GM21619 (cell line): ENCODE results near the gene C17orf100.
"Not testable (repeated sequence)": the region's sequence is repeated elsewhere in the genome, so short reads cannot be mapped to it uniquely, and the experiment has no call there.

Experiments used
- ATAC-seq: cut with Tn5 transposase; IDR thresholded peaks from one replicate; pipeline ENCODE4 v1.9.1; 2021; ENCODE audit not compliant: unreplicated experiment

C17orf100 gene

DNA sequence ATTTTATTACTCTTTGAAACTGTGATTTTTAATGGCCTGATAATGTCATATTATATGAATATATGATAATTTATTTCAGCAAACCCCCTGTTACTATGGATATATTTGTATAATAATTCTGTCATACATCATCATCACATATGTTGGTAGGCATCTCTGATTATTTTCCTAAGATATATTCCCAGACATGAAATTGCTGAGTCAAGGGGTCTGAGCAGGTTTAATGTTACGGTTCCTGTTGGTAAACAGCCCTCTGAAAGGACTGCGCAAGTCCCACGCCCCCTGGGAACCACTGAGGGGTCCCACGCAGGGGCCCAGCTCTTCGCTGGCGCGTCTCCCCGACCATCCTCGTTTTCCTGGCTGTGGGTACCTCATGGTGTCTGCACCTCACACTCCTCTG lies 37.4 kb downstream of the C17orf100 start:
- no peak for ATAC-seq

DNA sequence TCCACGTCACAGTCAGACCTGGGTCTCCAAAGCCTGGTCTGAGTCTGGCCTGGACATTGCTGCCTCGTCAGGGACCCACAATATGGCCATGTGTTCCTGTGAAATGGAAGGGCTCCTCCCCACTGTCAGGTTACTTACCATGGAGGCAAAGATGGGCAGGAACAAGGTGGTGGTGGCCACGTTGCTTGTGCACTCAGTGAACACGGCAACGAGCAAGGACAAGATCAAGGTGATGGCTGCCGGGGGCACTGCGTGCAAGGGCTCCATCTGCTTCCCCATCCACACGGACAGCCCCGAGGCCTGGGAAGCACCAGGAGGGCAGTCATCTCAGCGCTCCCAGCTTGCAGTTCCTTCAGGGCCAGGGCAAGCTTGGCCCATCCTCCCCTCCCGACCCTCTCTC lies 39.1 kb downstream of the C17orf100 start:
- ATAC-seq = no peak

DNA sequence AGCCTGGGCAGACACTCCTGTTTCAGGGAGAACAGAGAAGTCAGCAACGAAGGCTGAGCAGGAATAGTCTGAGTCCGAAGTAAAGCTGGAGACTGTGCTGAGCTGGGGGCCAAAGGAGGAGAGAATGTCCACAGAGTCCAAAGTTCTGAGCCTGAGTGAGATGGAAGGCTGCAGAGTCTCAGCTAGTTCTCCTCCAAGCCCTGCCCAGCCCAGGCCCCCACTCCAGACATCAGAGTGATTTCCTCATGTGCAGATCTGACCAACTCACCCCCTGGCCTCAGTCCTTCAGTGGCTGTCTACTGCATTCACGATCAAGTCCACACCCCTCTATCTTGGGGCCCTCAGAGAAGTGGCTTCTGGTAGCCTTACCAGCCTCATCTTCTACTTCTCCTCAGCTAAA lies 40.0 kb downstream of the C17orf100 start:
- ATAC-seq = no peak

DNA sequence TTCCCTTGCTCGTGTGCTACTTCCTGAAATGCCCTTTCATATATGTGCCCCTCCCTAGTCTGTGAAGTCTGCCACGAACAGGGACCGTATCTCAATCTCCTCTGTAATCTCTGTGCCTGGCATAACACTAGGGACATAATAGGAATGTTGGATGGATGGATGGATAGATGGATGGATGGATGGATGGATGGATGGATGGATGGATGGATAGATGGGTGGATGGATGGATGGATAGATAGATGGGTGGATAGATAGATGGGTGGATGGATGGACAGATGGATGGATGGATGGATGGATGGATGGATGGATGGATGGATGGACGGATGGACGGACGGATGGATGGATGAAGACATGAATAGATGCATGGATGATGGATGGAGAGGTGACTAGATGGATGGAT lies 40.4 kb downstream of the C17orf100 start:
- not testable (repeated sequence) for ATAC-seq

DNA sequence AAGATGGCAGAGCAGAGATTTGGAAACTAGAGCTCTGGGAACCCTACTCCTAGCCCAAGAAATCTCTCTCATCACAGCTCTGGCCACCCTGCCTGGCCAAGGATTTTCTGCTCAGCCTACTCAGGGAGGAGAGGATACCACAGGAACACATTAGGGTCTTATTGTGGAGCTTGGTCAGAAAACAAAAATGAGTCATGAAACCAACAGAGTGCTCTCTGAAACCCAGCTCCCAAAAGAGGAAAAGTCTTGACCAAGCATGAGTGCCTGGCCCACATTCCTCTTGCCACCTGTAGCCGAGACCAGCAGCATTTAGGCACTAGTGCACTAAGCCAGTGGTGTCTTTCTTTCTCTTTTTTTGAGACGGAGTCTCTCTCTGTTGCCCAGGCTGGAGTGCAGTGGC lies 43.5 kb downstream of the C17orf100 start:
- no peak for ATAC-seq

DNA sequence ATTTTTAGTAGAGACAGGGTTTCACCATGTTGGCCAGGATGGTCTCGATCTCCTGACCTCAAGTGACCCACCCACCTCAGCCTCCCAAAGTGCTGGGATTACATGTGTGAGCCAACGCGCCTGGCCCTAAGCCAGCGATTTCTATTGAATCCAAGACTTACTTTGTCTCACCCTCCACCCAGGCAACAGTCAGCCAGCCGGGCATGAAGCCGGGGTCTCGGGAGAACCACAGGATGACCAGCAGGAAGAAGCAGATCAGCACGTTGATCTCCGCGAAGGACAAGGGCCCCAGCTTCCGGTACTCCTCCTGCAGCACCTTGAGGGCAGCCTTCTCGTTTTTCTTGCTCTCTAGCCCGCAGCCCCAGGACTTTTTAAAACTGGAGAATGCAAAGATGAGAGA lies 44.0 kb downstream of the C17orf100 start:
- no peak for ATAC-seq

DNA sequence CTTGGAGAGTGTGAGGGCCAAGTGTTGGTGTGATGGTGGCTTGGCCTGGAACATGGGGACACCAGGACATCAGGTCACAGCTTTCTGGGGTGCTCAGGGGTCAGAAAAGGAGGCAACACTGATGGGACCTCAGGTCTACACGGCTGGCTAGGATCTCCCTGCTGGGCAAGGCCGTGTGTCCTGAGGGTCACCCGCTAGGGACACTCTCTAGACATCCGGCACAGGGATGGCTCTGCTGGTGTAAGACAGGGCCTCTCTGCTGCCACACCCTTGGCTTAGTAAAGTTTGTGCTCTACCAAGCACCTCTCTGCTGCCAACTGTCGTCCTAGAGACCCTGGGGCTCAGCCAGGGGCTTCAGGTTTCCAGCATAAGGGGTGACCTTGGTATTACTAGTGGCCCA lies 45.3 kb downstream of the C17orf100 start:
- no peak for ATAC-seq

DNA sequence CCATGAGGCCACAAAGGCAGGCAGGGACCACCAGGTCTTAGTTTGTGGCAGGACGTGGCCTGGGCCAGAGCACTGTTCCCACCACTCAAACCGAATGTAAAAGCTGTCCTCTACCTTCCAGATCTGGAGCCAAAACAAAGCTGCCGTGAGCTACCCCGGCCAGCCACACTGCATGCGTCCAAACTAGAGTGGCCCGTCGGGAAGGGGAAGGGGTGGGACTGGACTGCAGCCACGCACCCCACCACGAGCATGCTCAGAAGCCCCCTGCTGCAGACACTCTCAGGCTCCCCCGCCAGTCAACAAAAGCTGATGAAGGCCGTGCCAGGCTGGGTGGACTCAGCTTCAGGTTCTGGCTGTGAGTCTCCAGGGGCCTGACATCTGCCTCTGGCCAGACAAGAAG lies 46.4 kb downstream of the C17orf100 start:
- no peak for ATAC-seq

DNA sequence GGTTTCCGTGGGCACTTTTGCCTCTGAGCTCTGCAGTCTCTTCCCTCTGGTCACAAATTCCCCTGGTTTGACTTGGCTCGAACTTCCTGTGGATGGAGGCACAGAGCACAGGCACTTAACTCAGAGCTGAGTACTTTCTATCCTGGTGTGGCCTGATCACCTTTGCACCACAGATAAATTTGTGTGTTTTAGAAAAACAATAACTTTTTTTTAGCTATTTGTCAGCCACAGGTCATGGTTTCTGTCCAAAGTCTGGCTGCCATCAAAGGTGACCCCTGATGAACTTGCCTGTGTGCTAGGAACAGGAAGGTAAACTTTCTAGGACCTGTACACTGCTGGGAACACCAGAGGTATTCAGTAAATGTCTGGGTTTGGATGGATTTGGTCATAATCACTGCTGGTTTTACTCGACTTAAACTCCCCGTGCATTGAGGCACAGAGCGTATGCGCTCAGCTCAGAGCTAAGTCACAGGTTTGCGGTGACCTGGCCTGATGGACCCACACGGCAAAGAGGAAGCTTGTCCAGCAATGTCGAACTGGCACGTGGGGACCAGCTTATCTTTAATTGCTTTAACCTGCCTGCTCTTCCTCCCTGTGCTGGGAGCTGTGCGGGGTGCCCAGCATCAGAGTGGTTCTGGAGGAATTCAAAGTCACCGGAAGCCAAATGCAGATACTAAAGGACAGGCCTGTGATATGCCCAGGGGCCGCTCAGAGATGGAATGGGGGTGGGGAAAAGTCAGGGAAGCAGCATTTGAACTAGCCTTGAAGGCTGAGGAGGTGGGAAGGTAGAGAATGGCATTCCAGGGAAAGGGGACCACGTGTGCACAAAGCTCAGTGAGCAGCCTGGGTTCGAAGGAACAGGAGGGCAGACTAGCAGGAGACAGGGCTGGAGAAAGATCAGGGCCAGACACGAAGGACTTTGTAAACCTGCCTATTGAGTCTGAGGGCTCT lies 48.7 kb downstream of the C17orf100 start:
- no peak for ATAC-seq

DNA sequence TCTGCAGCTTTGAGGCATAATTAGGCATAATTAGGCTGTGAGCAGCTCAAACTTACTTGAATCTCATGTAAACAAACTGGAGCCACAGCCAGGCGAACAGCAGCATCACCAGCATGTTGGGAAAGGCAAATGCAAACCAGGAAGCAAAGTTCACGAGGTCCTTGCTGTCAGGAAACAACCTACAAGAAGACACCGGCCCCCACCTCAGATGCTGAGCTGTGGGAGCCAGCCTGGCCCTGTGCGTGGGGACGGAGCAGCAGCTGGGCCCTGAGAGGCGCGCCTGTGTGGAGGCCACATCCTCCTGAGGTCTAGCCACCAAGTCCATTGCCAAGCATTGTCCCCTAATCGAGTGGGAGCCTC lies 49.4 kb downstream of the C17orf100 start:
- ATAC-seq = no peak

DNA sequence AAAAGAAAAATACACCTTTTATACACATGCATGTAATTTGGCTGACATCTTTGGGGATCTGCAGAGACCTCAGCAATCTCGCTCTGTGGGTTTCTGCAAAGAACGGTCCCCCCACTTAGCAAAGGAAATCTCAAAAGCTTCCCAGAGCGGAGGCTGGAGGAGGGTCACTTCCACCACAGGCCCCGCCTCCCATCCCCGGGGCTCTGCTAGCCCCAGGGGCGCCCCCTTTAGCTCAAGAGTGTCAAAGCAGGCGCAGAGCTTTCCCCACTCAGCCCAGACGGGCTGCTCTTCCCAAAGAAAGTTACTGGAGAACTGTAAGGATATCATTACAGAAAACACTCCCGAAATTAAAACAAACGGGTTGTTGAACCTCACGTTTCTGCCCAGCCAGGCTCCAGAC lies 50.2 kb downstream of the C17orf100 start:
- no peak for ATAC-seq

DNA sequence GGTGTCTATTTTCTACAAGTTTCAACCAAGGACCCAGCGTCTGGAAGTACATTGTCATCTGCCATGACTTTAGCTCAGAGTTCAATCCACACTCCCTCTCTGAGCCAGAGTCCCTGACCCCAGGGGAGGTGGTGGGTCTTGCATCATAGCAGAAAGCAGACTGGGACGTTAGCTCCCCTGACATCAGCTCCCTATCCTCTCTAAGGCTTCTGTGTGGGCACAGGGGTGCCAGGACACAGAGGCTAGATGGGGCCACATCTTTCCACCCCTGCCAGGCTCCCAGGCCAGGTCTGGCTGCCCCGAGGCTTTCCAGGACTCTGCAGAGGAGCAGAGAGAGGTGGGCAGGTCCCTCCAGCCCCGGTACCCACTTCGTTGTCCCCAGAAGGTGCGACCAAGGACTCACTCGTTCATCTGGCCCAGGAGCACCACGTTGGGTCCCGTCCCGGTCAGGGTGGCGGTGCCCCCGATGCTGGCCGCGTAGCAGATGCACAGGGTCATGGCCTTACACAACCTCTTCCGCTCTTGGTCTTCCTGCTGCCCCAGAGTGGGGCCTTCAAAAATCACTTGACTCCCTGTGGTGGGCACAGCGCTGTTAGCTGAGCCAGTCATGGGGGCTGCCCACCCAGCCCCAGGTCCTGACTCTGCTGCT lies 51.1 kb downstream of the C17orf100 start:
- ATAC-seq = no peak
